Measurements from ENCODE around the gene PLSCR5. TPM values are rescaled to one million over a fixed set of nuclear protein-coding genes. Genes with fewer than 3 reads are reported as not detected.

The PLSCR5 gene
- total RNA-seq, 1 donor = not detected

GRCh38 chr3:146559388-146559787 lies 45.8 kb downstream of the PLSCR5 start:
- Histone ChIP-seq H3K4me1 (ENCODE audit: insufficient read depth, low read length) (no peaks in the 10 kb centered on the region), H3K27ac (ENCODE audit: low read depth, low read length) (no peak overlapping the region), H3K27me3 (ENCODE audit: insufficient read depth, low read length) (no peaks in the 10 kb centered on the region), H3K9me3 (ENCODE audit: low read depth, low read length) (no peaks in the 10 kb centered on the region), H3K36me3 (ENCODE audit: insufficient read depth, low read length) (no peaks in the 10 kb centered on the region), H3K4me3 (ENCODE audit: insufficient read depth, low read length) (no peak overlapping the region), H2AFZ (ENCODE audit: low read length) (no peak overlapping the region), H4K20me1 (ENCODE audit: insufficient read depth, low read length) (no peaks in the 10 kb centered on the region), H3K4me2 (ENCODE audit: insufficient read depth, low read length) (no peak overlapping the region), H3K79me2 (ENCODE audit: insufficient read depth, low read length) (no peaks in the 10 kb centered on the region)
- TF ChIP-seq CTCF (IDR thresholded peaks at IDR 0.05; ENCODE audit: extremely low read depth, low read depth, low read length) = no peak
- no peak for DNase-seq (ENCODE audit: insufficient read length, low spot score, missing footprints)

GRCh38 chr3:146558781-146559180 lies 46.4 kb downstream of the PLSCR5 start:
- no peaks in the 10 kb centered on the region for H4K20me1 ChIP-seq (ENCODE audit: insufficient read depth, low read length)
- no peaks in the 10 kb centered on the region for H3K9me3 ChIP-seq (ENCODE audit: low read depth, low read length)
- H3K4me3 ChIP-seq (ENCODE audit: insufficient read depth, low read length) = no peak overlapping the region
- no peaks in the 10 kb centered on the region for H3K36me3 ChIP-seq (ENCODE audit: insufficient read depth, low read length)
- no peaks in the 10 kb centered on the region for H3K4me1 ChIP-seq (ENCODE audit: insufficient read depth, low read length)
- H2AFZ ChIP-seq (ENCODE audit: low read length) = no peak overlapping the region
- H3K27ac ChIP-seq (ENCODE audit: low read depth, low read length) = no peak overlapping the region
- no peak for DNase-seq (ENCODE audit: insufficient read length, low spot score, missing footprints)
- no peak for TF ChIP-seq CTCF (IDR thresholded peaks at IDR 0.05; ENCODE audit: extremely low read depth, low read depth, low read length)
- H3K79me2 ChIP-seq (ENCODE audit: insufficient read depth, low read length) = no peaks in the 10 kb centered on the region
- H3K4me2 ChIP-seq (ENCODE audit: insufficient read depth, low read length) = no peak overlapping the region
- no peaks in the 10 kb centered on the region for H3K27me3 ChIP-seq (ENCODE audit: insufficient read depth, low read length)

GRCh38 chr3:146557745-146558144 lies 47.4 kb downstream of the PLSCR5 start:
- Histone ChIP-seq H2AFZ (ENCODE audit: low read length) (no peak overlapping the region), H3K79me2 (ENCODE audit: insufficient read depth, low read length) (no peaks in the 10 kb centered on the region), H3K27me3 (ENCODE audit: insufficient read depth, low read length) (no peaks in the 10 kb centered on the region), H3K36me3 (ENCODE audit: insufficient read depth, low read length) (no peaks in the 10 kb centered on the region), H3K4me1 (ENCODE audit: insufficient read depth, low read length) (no peaks in the 10 kb centered on the region), H3K9me3 (ENCODE audit: low read depth, low read length) (no peaks in the 10 kb centered on the region), H4K20me1 (ENCODE audit: insufficient read depth, low read length) (no peaks in the 10 kb centered on the region), H3K4me3 (ENCODE audit: insufficient read depth, low read length) (no peak overlapping the region), H3K4me2 (ENCODE audit: insufficient read depth, low read length) (no peak overlapping the region), H3K27ac (ENCODE audit: low read depth, low read length) (no peak overlapping the region)
- no peak for DNase-seq (ENCODE audit: insufficient read length, low spot score, missing footprints)
- TF ChIP-seq CTCF (IDR thresholded peaks at IDR 0.05; ENCODE audit: extremely low read depth, low read depth, low read length) = no peak

GRCh38 chr3:146555311-146555710 lies 49.8 kb downstream of the PLSCR5 start:
- no peak overlapping the region for H2AFZ ChIP-seq (ENCODE audit: low read length)
- H3K9me3 ChIP-seq (ENCODE audit: low read depth, low read length) = no peaks in the 10 kb centered on the region
- H3K4me3 ChIP-seq (ENCODE audit: insufficient read depth, low read length) = no peak overlapping the region
- no peak for TF ChIP-seq CTCF (IDR thresholded peaks at IDR 0.05; ENCODE audit: extremely low read depth, low read depth, low read length)
- no peak for DNase-seq (ENCODE audit: insufficient read length, low spot score, missing footprints)
- H3K4me2 ChIP-seq (ENCODE audit: insufficient read depth, low read length) = no peak overlapping the region
- H3K27ac ChIP-seq (ENCODE audit: low read depth, low read length) = no peak overlapping the region
- H3K4me1 ChIP-seq (ENCODE audit: insufficient read depth, low read length) = peaks cover 14% of the 10 kb centered on the region
- no peaks in the 10 kb centered on the region for H3K79me2 ChIP-seq (ENCODE audit: insufficient read depth, low read length)
- no peaks in the 10 kb centered on the region for H3K36me3 ChIP-seq (ENCODE audit: insufficient read depth, low read length)
- no peaks in the 10 kb centered on the region for H4K20me1 ChIP-seq (ENCODE audit: insufficient read depth, low read length)
- H3K27me3 ChIP-seq (ENCODE audit: insufficient read depth, low read length) = no peaks in the 10 kb centered on the region

All from osteoblast (primary cell).